HG03280 (cell line): ENCODE data around the gene SETD3.
A peak's percentile ranks its signal among the peaks of the same experiment; 100 is the strongest.

Source experiments
- ATAC-seq: cut with Tn5 transposase; IDR thresholded peaks from one replicate; pipeline ENCODE4 v1.9.1; 2021; ENCODE audit warnings: mild to moderate bottlenecking, moderate library complexity; ENCODE audit not compliant: unreplicated experiment

Gene SETD3

GRCh38 chr14:99502989-99503421, 22.3 kb upstream of the SETD3 start:
- no peak for ATAC-seq

- no peak for ATAC-seq
Measured at GRCh38 chr14:99497894-99498293, 17.2 kb upstream of the SETD3 start.

GRCh38 chr14:99497341-99497740, 16.7 kb upstream of the SETD3 start:
- no peak for ATAC-seq

GRCh38 chr14:99484106-99484505, 3.4 kb upstream of the SETD3 start:
- no peak for ATAC-seq

GRCh38 chr14:99481745-99482099, 1.1 kb upstream of the SETD3 start:
- no peak for ATAC-seq

- peak; percentile 86 for ATAC-seq
Measured at GRCh38 chr14:99480917-99481744, 472 bp upstream of the SETD3 start, which contains the start of gene CCNK. Gene CCNK (plus strand): TSS chr14:99481409. CDS start chr14:99492678, 11,269 bp downstream.

GRCh38 chr14:99479160-99479905, 1.3 kb downstream of the SETD3 start:
- ATAC-seq = no peak

GRCh38 chr14:99478128-99478527, 2.5 kb downstream of the SETD3 start:
- no peak for ATAC-seq

GRCh38 chr14:99476864-99477263, 3.8 kb downstream of the SETD3 start:
- ATAC-seq = no peak

- ATAC-seq = no peak
Measured at GRCh38 chr14:99475660-99476059, 5.0 kb downstream of the SETD3 start.

- ATAC-seq = no peak
Measured at GRCh38 chr14:99475179-99475578, 5.5 kb downstream of the SETD3 start.

- no peak for ATAC-seq
Measured at GRCh38 chr14:99473458-99473857, 7.2 kb downstream of the SETD3 start.

GRCh38 chr14:99472937-99473336, 7.7 kb downstream of the SETD3 start:
- ATAC-seq = no peak

GRCh38 chr14:99471731-99472130, 8.9 kb downstream of the SETD3 start:
- ATAC-seq = no peak

GRCh38 chr14:99468836-99469592, 11.6 kb downstream of the SETD3 start:
- ATAC-seq = no peak

GRCh38 chr14:99468081-99468480, 12.6 kb downstream of the SETD3 start:
- no peak for ATAC-seq

GRCh38 chr14:99467336-99468078, 13.2 kb downstream of the SETD3 start:
- no peak for ATAC-seq

GRCh38 chr14:99466758-99467157, 13.9 kb downstream of the SETD3 start:
- no peak for ATAC-seq

- ATAC-seq = no peak
Measured at GRCh38 chr14:99465288-99465687, 15.4 kb downstream of the SETD3 start.

GRCh38 chr14:99463974-99464373, 16.7 kb downstream of the SETD3 start:
- no peak for ATAC-seq

GRCh38 chr14:99462210-99462609, 18.4 kb downstream of the SETD3 start:
- ATAC-seq = no peak
